A549 (cell line): ENCODE results near the gene C1orf87. TPM values are rescaled to one million over a fixed set of nuclear protein-coding genes. Genes with fewer than 3 reads are reported as not detected.

Experiments
- ATAC-seq, 2 experiments: fragments of 200-7000 bp in 1 of 2; fragments of >200 bp in 1 of 2; cut with Nextera tagmentation in 1 of 2; cut with Tn5 transposase in 1 of 2; 3 replicates each; pipeline versions ENCODE4 v1.8.0 to v1.9.1; 2018 to 2020; ENCODE audit warnings: mild to moderate bottlenecking in 1 of 2, moderate library complexity in 1 of 2
- CTCF ChIA-PET: fragments of 300-600 bp; sonication (Branson Sonifier 250); formaldehyde crosslinking; extraction: SDS; loops from one replicate; lab custom pipeline; 2021; ENCODE audit warnings: antibody characterized with exemption, inconsistent platforms; lab: Yijun Ruan, JAX
- POLR2A ChIA-PET: fragments of 350-600 bp; formaldehyde crosslinking; extraction: SDS; loops from one replicate; lab custom pipeline; 2021; ENCODE audit warnings: antibody characterized with exemption, inconsistent platforms; lab: Yijun Ruan, JAX
- DNase-seq, 2 experiments: peaks; one replicate each; pipeline versions ENCODE4 v3.0.0 to v3.0.0-alpha.2; 2011 to 2016; ENCODE audit warnings: low read depth in 1 of 2, low spot score in 1 of 2
- FAIRE-seq: peaks from 2 replicates; lab custom pipeline; 2011; peaks lifted over from hg19 to GRCh38; lab: Jason Lieb, UNC
- H3K27ac ChIP-seq, 2 experiments: fragments of >200 bp; sonication (Bioruptor Twin); formaldehyde crosslinking; 3 replicates each; pipeline ENCODE4 v1.5.1; 2016 to 2017
- H3K4me1 ChIP-seq: fragments of >200 bp; sonication (Bioruptor Twin); formaldehyde crosslinking; 3 replicates; pipeline ENCODE4 v1.6.1; 2016
- H3K4me2 ChIP-seq: fragments of >200 bp; sonication (Bioruptor Twin); formaldehyde crosslinking; 3 replicates; pipeline ENCODE4 v1.6.1; 2016
- H3K4me3 ChIP-seq: fragments of >200 bp; sonication (Bioruptor Twin); formaldehyde crosslinking; 3 replicates; pipeline ENCODE4 v1.5.1; 2016
- H3K9me3 ChIP-seq: fragments of >200 bp; sonication (Bioruptor Twin); formaldehyde crosslinking; 3 replicates; pipeline ENCODE4 v1.6.1; 2016
- ATOH8 ChIP-seq: fragments of 250-450 bp; sonication (Bioruptor Pico); IDR thresholded peaks from 2 replicates; pipeline ENCODE4 v1.5.0; 2020; ENCODE audit warnings: low read depth, mild to moderate bottlenecking, moderate library complexity
- CBX2 ChIP-seq: fragments of 200-600 bp; sonication (generic); IDR thresholded peaks from 2 replicates; pipeline ENCODE4 v1.6.1; 2016; ENCODE audit warnings: low read depth, mild to moderate bottlenecking, borderline replicate concordance
- CHD2 ChIP-seq: fragments of 150-350 bp; IDR thresholded peaks from 2 replicates; pipeline ENCODE4 v1.6.1; 2014; ENCODE audit warnings: low read length; ENCODE audit not compliant: partially characterized antibody
- CHD4 ChIP-seq: fragments of 200-600 bp; sonication (generic); IDR thresholded peaks from 2 replicates; pipeline ENCODE4 v1.6.1; 2016; ENCODE audit warnings: antibody characterized with exemption, mild to moderate bottlenecking, borderline replicate concordance
- CTCF ChIP-seq: fragments of >200 bp; sonication (Bioruptor Twin); formaldehyde crosslinking; IDR thresholded peaks from 3 replicates; pipeline ENCODE4 v1.5.1; 2016
- E2F6 ChIP-seq: IDR thresholded peaks from 2 replicates; pipeline ENCODE4 v1.6.1; 2012; ENCODE audit warnings: low read depth, borderline replicate concordance
- EHF ChIP-seq: fragments of 250-450 bp; sonication (Bioruptor Pico); IDR thresholded peaks from 2 replicates; pipeline ENCODE4 v1.5.0; 2020; ENCODE audit warnings: mild to moderate bottlenecking
- EHMT2 ChIP-seq: fragments of 200-600 bp; sonication (generic); IDR thresholded peaks from 2 replicates; pipeline ENCODE4 v1.6.1; 2016; ENCODE audit warnings: antibody characterized with exemption, low read depth, mild to moderate bottlenecking, moderate library complexity
- EP300 ChIP-seq, 2 experiments: fragments of >200 bp; sonication (Bioruptor Twin); formaldehyde crosslinking; IDR thresholded peaks; 2 replicates in 1 of 2; 3 replicates in 1 of 2; pipeline ENCODE4 v1.6.1; 2016 to 2017
- ESRRA ChIP-seq: fragments of 150-350 bp; IDR thresholded peaks from 2 replicates; pipeline ENCODE4 v1.6.1; 2014; ENCODE audit warnings: mild to moderate bottlenecking, low read length, borderline replicate concordance
- FOSL2 ChIP-seq, 2 experiments: fragments of 450-650 bp in 1 of 2; fragments of >200 bp in 1 of 2; sonication (Bioruptor Twin) in 1 of 2; formaldehyde crosslinking; IDR thresholded peaks; 2 replicates each; pipeline versions ENCODE4 v1.5.0 to v1.6.1; 2016 to 2020; ENCODE audit warnings: mild to moderate bottlenecking in 1 of 2, moderate library complexity in 1 of 2
- FOXS1 ChIP-seq: fragments of 250-450 bp; sonication (Bioruptor Pico); IDR thresholded peaks from 2 replicates; pipeline ENCODE4 v1.5.0; 2020; ENCODE audit warnings: mild to moderate bottlenecking, moderate library complexity
- GATA3 ChIP-seq: IDR thresholded peaks from 2 replicates; pipeline ENCODE4 v1.6.1; 2012; ENCODE audit warnings: borderline replicate concordance
- HDAC2 ChIP-seq: fragments of 200-600 bp; sonication (generic); IDR thresholded peaks from 2 replicates; pipeline ENCODE4 v1.6.1; 2016
- HES2 ChIP-seq: fragments of >200 bp; sonication (Bioruptor Twin); formaldehyde crosslinking; IDR thresholded peaks from 2 replicates; pipeline ENCODE4 v1.6.1; 2016
- HEYL ChIP-seq: fragments of 250-450 bp; sonication (Bioruptor Pico); IDR thresholded peaks from 2 replicates; pipeline ENCODE4 v1.8.0; 2021; ENCODE audit warnings: mild to moderate bottlenecking, moderate library complexity
- HOXA7 ChIP-seq: fragments of 250-450 bp; sonication (Bioruptor Pico); IDR thresholded peaks from 2 replicates; pipeline ENCODE4 v1.5.0; 2020; ENCODE audit warnings: mild to moderate bottlenecking, moderate library complexity
- JUNB ChIP-seq: fragments of >200 bp; sonication (Bioruptor Twin); formaldehyde crosslinking; IDR thresholded peaks from 2 replicates; pipeline ENCODE4 v1.6.1; 2016
- KDM1A ChIP-seq: fragments of 200-600 bp; sonication (generic); IDR thresholded peaks from 2 replicates; pipeline ENCODE4 v1.6.1; 2016; ENCODE audit warnings: low read depth, mild to moderate bottlenecking
- MAZ ChIP-seq: fragments of 150-350 bp; IDR thresholded peaks from 2 replicates; pipeline ENCODE4 v1.6.1; 2014; ENCODE audit warnings: antibody characterized with exemption, low read depth, low read length, borderline replicate concordance
- NFE2L2 ChIP-seq: fragments of 150-350 bp; conservative IDR thresholded peaks from 2 replicates; pipeline ENCODE4 v1.6.1; 2014; ENCODE audit warnings: low read length
- NPAS2 ChIP-seq: fragments of 250-450 bp; sonication (Bioruptor Pico); IDR thresholded peaks from 2 replicates; pipeline ENCODE4 v1.8.0; 2022; ENCODE audit warnings: mild to moderate bottlenecking, moderate library complexity, borderline replicate concordance
- PBX3 ChIP-seq: IDR thresholded peaks from 2 replicates; pipeline ENCODE4 v1.6.1; 2012
- POLR2AphosphoS2 ChIP-seq: conservative IDR thresholded peaks from 2 replicates; pipeline ENCODE4 v1.6.1; 2012; ENCODE audit warnings: low read length, improper control_type of control experiment, inconsistent platforms
- RAD21 ChIP-seq, 2 experiments: fragments of >200 bp in 1 of 2; sonication (Bioruptor Twin) in 1 of 2; formaldehyde crosslinking in 1 of 2; IDR thresholded peaks in 1 of 2; conservative IDR thresholded peaks in 1 of 2; 2 replicates in 1 of 2; 3 replicates in 1 of 2; pipeline ENCODE4 v1.6.1; 2012 to 2018; ENCODE audit warnings: inconsistent platforms in 1 of 2
- REST ChIP-seq: fragments of 200-600 bp; sonication (generic); IDR thresholded peaks from 2 replicates; pipeline ENCODE4 v1.6.1; 2016; ENCODE audit warnings: antibody characterized with exemption, mild to moderate bottlenecking, moderate library complexity
- SMC3 ChIP-seq: fragments of >200 bp; sonication (Bioruptor Twin); formaldehyde crosslinking; IDR thresholded peaks from 3 replicates; pipeline ENCODE4 v1.6.1; 2018; ENCODE audit warnings: inconsistent platforms
- ZC3H11A ChIP-seq: fragments of 450-650 bp; IDR thresholded peaks from 2 replicates; pipeline ENCODE4 v1.6.1; 2014; ENCODE audit warnings: antibody characterized with exemption, mild to moderate bottlenecking
- WGBS: methylation state at CpG from one replicate; pipeline ENCODE4 v1.1.6; 2017; ENCODE audit errors: missing lambda C conversion rate; 5-methylcytosine and 5-hydroxymethylcytosine counted together
- polyA plus RNA-seq, 4 experiments: library from polyadenylated mRNA; depleted of rRNA in 3 of 4; stranded (reverse); fragments of >200 nt; fragmentation: RNase III in 1 of 4; extraction: RNeasy Plus Mini Kit Qiagen cat#74134 plus additional on column Dnase treatment in 1 of 4; gene quantifications; 2 replicates in 3 of 4; 3 replicates in 1 of 4; pipeline ENCODE4 v1.2.3, GENCODE V29; 2011 to 2017

C1orf87 gene
- polyA plus RNA-seq, 2 of the 4 experiments (the other 2 are of a cell fraction), result not detected

- DNase-seq (no peak), ATAC-seq (no peak), FAIRE-seq (no peak)
- no peak overlapping the region for H3K4me2 ChIP-seq
- 0% methylated on average over 1 of the region's 1 CpG for WGBS
- POLR2A ChIA-PET, result no interaction called here
- H3K4me1 ChIP-seq, result no peaks in the 10 kb centered on the region
- TF ChIP-seq MAZ, result no peak
- no peak for TF ChIP-seq EHMT2
- TF ChIP-seq POLR2AphosphoS2, result no peak
- TF ChIP-seq HES2, result no peak
- TF ChIP-seq FOXS1, result no peak
- no peak overlapping the region for H3K4me3 ChIP-seq
- no peak overlapping the region for H3K27ac ChIP-seq
- CTCF ChIA-PET, result no interaction called here
- no peaks in the 10 kb centered on the region for H3K9me3 ChIP-seq
Measured at GRCh38 chr1:60051191-60051590, 22.4 kb downstream of the C1orf87 start.

- ChIA-PET POLR2A (no interaction called here), CTCF (no interaction called here)
- H3K27ac ChIP-seq, result no peak overlapping the region
- DNase-seq, result no peak
- no peak overlapping the region for H3K4me3 ChIP-seq
- FAIRE-seq, result no peak
- ATAC-seq, result no peak
- H3K9me3 ChIP-seq, result no peaks in the 10 kb centered on the region
- H3K4me1 ChIP-seq, result no peaks in the 10 kb centered on the region
- H3K4me2 ChIP-seq, result no peak overlapping the region
- TF ChIP-seq GATA3 (no peak), REST (no peak), HDAC2 (no peak), NFE2L2 (no peak), POLR2AphosphoS2 (no peak), ESRRA (no peak), EP300 (IDR thresholded peaks at IDR 0.05) (no peak), RAD21 (conservative IDR thresholded peaks at IDR 0.05 in 1 of 2, IDR thresholded peaks at IDR 0.05 in 1 of 2) (no peak), NPAS2 (CRISPR knock-in tag) (no peak), EHF (CRISPR knock-in tag) (no peak), CHD4 (no peak), ZC3H11A (no peak), FOSL2 (IDR thresholded peaks at IDR 0.05) (no peak), FOSL2 (CRISPR knock-in tag; IDR thresholded peaks at IDR 0.05) (no peak), CBX2 (no peak)
Measured at GRCh38 chr1:60049188-60049587, 24.4 kb downstream of the C1orf87 start.

- POLR2A ChIA-PET, result no interaction called here
- CTCF ChIA-PET, result no interaction called here
- Histone ChIP-seq H3K9me3 (no peaks in the 10 kb centered on the region), H3K4me1 (no peaks in the 10 kb centered on the region), H3K27ac (no peak overlapping the region), H3K4me3 (no peak overlapping the region), H3K4me2 (no peak overlapping the region)
- no peak for FAIRE-seq
- TF ChIP-seq PBX3 (no peak), RAD21 (conservative IDR thresholded peaks at IDR 0.05 in 1 of 2, IDR thresholded peaks at IDR 0.05 in 1 of 2) (no peak), E2F6 (no peak), ATOH8 (CRISPR knock-in tag) (no peak), SMC3 (no peak), HOXA7 (CRISPR knock-in tag) (no peak), JUNB (no peak), CHD2 (no peak), ZC3H11A (no peak), CTCF (no peak), HEYL (CRISPR knock-in tag) (no peak), KDM1A (no peak)
- TF ChIP-seq, all 56 proteins: peak for 0
- ATAC-seq (no peak), DNase-seq (no peak)
Measured at GRCh38 chr1:60044881-60045280, 28.7 kb downstream of the C1orf87 start.
